Neuronal stem cell (in vitro differentiated cells): Measurements from ENCODE around the gene SNRPA1.

Experiments
- DNase-seq: peaks from one replicate; pipeline ENCODE4 v3.0.0-alpha.2; 2013; ENCODE audit warnings: low spot score
- H2AFZ ChIP-seq: one replicate; pipeline ENCODE4 v1.6.1; 2013; ENCODE audit warnings: mild to moderate bottlenecking, low read length, inconsistent platforms
- H2AK5ac ChIP-seq: 2 replicates; pipeline ENCODE4 v1.6.1; 2013; ENCODE audit warnings: low read depth, mild to moderate bottlenecking, inconsistent platforms, low read length, moderate library complexity, mixed read lengths
- H2BK120ac ChIP-seq: 2 replicates; pipeline ENCODE4 v1.6.1; 2013; ENCODE audit warnings: low read depth, mild to moderate bottlenecking, inconsistent platforms, low read length, moderate library complexity, mixed read lengths
- H2BK12ac ChIP-seq: one replicate; pipeline ENCODE4 v1.6.1; 2013; ENCODE audit warnings: low read length, inconsistent platforms
- H2BK15ac ChIP-seq: 2 replicates; pipeline ENCODE4 v1.6.1; 2013; ENCODE audit warnings: mild to moderate bottlenecking, low read length, inconsistent platforms, mixed read lengths
- H2BK5ac ChIP-seq: one replicate; pipeline ENCODE4 v1.6.1; 2013; ENCODE audit warnings: inconsistent platforms, mild to moderate bottlenecking, low read length, moderate library complexity
- H3K14ac ChIP-seq: one replicate; pipeline ENCODE4 v1.6.1; 2013; ENCODE audit warnings: low read length, inconsistent platforms
- H3K18ac ChIP-seq: 2 replicates; pipeline ENCODE4 v1.6.1; 2013; ENCODE audit warnings: low read length, inconsistent platforms
- H3K23ac ChIP-seq: 2 replicates; pipeline ENCODE4 v1.6.1; 2013; ENCODE audit warnings: low read depth, mild to moderate bottlenecking, mixed read lengths, low read length, inconsistent platforms; ENCODE audit not compliant: poor library complexity
- H3K27ac ChIP-seq: replicated peaks from 3 replicates; pipeline ENCODE4 v1.5.1; 2013; ENCODE audit warnings: low read length, inconsistent platforms
- H3K27me3 ChIP-seq, 3 experiments: 2 replicates each; pipeline ENCODE4 v1.6.1; 2013; ENCODE audit warnings: low read length in 3 of 3, mild to moderate bottlenecking in 2 of 3, inconsistent platforms in 1 of 3, low read depth in 1 of 3, mixed read lengths in 1 of 3, moderate library complexity in 1 of 3; ENCODE audit not compliant: control insufficient read depth in 3 of 3, insufficient read depth in 3 of 3
- H3K36me3 ChIP-seq, 2 donors: replicated peaks in 1 of 2; 2 replicates each; pipeline ENCODE4 v1.6.1; 2013; ENCODE audit warnings: low read length in 2 of 2; ENCODE audit not compliant: control insufficient read depth in 2 of 2, insufficient read depth in 2 of 2
- H3K4ac ChIP-seq: 2 replicates; pipeline ENCODE4 v1.6.1; 2013; ENCODE audit warnings: inconsistent platforms, mild to moderate bottlenecking, low read length, moderate library complexity
- H3K4me1 ChIP-seq, 2 donors: 1 replicate in 1 of 2; 2 replicates in 1 of 2; pipeline ENCODE4 v1.6.1; 2013; ENCODE audit warnings: low read length in 2 of 2, low read depth in 1 of 2; ENCODE audit not compliant: control insufficient read depth in 2 of 2, insufficient read depth in 1 of 2
- H3K4me2 ChIP-seq: one replicate; pipeline ENCODE4 v1.6.1; 2013; ENCODE audit warnings: mild to moderate bottlenecking, low read length, inconsistent platforms; ENCODE audit not compliant: insufficient read depth, poor library complexity, severe bottlenecking
- H3K4me3 ChIP-seq, 2 donors: 2 replicates each; pipeline ENCODE4 v1.5.1; 2013; ENCODE audit warnings: low read length in 2 of 2, mild to moderate bottlenecking in 2 of 2, inconsistent platforms in 1 of 2, moderate library complexity in 1 of 2
- H3K79me1 ChIP-seq: one replicate; pipeline ENCODE4 v1.6.1; 2013; ENCODE audit warnings: low read depth, mild to moderate bottlenecking, inconsistent platforms, low read length, moderate library complexity
- H3K9ac ChIP-seq: one replicate; pipeline ENCODE4 v1.6.1; 2013; ENCODE audit warnings: mild to moderate bottlenecking, low read depth, low read length, inconsistent platforms; ENCODE audit not compliant: poor library complexity
- H3K9me3 ChIP-seq, 2 donors: replicated peaks in 1 of 2; 2 replicates each; pipeline versions ENCODE3 to v1.6.1; 2013; ENCODE audit warnings: low read length in 2 of 2, mild to moderate bottlenecking in 2 of 2, inconsistent platforms in 1 of 2, low read depth in 1 of 2, mixed read lengths in 1 of 2, moderate library complexity in 1 of 2; ENCODE audit not compliant: control insufficient read depth in 2 of 2, insufficient read depth in 1 of 2
- H4K8ac ChIP-seq: one replicate; pipeline ENCODE4 v1.6.1; 2013; ENCODE audit warnings: low read depth, mild to moderate bottlenecking, inconsistent platforms, low read length, moderate library complexity
- H4K91ac ChIP-seq: one replicate; pipeline ENCODE4 v1.6.1; 2013; ENCODE audit warnings: low read length, low read depth, mild to moderate bottlenecking, inconsistent platforms; ENCODE audit not compliant: poor library complexity
- WGBS, 2 donors: extraction: QIAGEN DNeasy Blood & Tissue Kit; methylation state at CpG; one replicate each; pipeline ENCODE4 v1.1.7; 2013; ENCODE audit warnings: missing lambda C conversion rate in 2 of 2, mixed read lengths in 1 of 2; ENCODE audit not compliant: insufficient read length in 2 of 2, insufficient replicate concordance in 1 of 2; ENCODE audit errors: extremely low coverage in 2 of 2; 5-methylcytosine and 5-hydroxymethylcytosine counted together

Gene SNRPA1

GRCh38 chr15:101262551-101262950, 32.5 kb downstream of the SNRPA1 start:
- Histone ChIP-seq H3K4me1 (peaks cover 0 to 7% of the 10 kb centered on the region in 2 donors), H3K79me1 (no peaks in the 10 kb centered on the region), H2BK12ac (no peak overlapping the region), H3K9me3 (no peaks in the 10 kb centered on the region), H3K14ac (no peak overlapping the region), H3K27ac (no peak overlapping the region), H2BK15ac (no peak overlapping the region), H3K23ac (no peak overlapping the region), H2BK5ac (no peak overlapping the region), H3K27me3 (peaks cover 0 to 2% (median 0%) of the 10 kb centered on the region in 3 experiments), H4K8ac (no peak overlapping the region), H4K91ac (no peak overlapping the region), H3K4me3 (no peak overlapping the region), H2AK5ac (no peak overlapping the region), H3K4me2 (no peak overlapping the region), H3K4ac (no peak overlapping the region), H3K18ac (no peak overlapping the region), H2BK120ac (no peak overlapping the region), H3K36me3 (no peaks in the 10 kb centered on the region), H2AFZ (no peak overlapping the region), H3K9ac (no peak overlapping the region)
- no CpG with 5 or more reads among the region's 4 CpGs for WGBS, 2 donors
- no peak for DNase-seq

GRCh38 chr15:101258238-101259144, 36.6 kb downstream of the SNRPA1 start:
- WGBS, 2 donors, result no CpG with 5 or more reads among the region's 11 CpGs
- H2BK15ac ChIP-seq, result no peak overlapping the region
- H3K9me3 ChIP-seq, result no peaks in the 10 kb centered on the region
- H3K27ac ChIP-seq, result no peak overlapping the region
- no peak overlapping the region for H3K9ac ChIP-seq
- H2AK5ac ChIP-seq, result no peak overlapping the region
- no peaks in the 10 kb centered on the region for H3K79me1 ChIP-seq
- no peak overlapping the region for H3K14ac ChIP-seq
- H4K91ac ChIP-seq, result no peak overlapping the region
- H3K18ac ChIP-seq, result no peak overlapping the region
- no peak for DNase-seq
- H2BK120ac ChIP-seq, result no peak overlapping the region
- peak overlapping the region in 1 of 2 donors; percentile 1 for H3K4me3 ChIP-seq
- no peak overlapping the region for H2BK12ac ChIP-seq
- H3K27me3 ChIP-seq, result peaks cover 0 to 2% (median 0%) of the 10 kb centered on the region in 3 experiments
- no peaks in the 10 kb centered on the region for H3K36me3 ChIP-seq
- H3K23ac ChIP-seq, result no peak overlapping the region
- no peak overlapping the region for H4K8ac ChIP-seq
- no peak overlapping the region for H2BK5ac ChIP-seq
- no peak overlapping the region for H3K4me2 ChIP-seq
- H3K4ac ChIP-seq, result no peak overlapping the region
- peaks cover 0 to 14% of the 10 kb centered on the region in 2 donors for H3K4me1 ChIP-seq
- H2AFZ ChIP-seq, result peak overlapping the region; percentile 56

GRCh38 chr15:101256757-101257156, 38.3 kb downstream of the SNRPA1 start:
- no CpG with 5 or more reads among the region's 6 CpGs for WGBS, 2 donors
- no peaks in the 10 kb centered on the region for H3K9me3 ChIP-seq

GRCh38 chr15:101255615-101256241, 39.3 kb downstream of the SNRPA1 start:
- no CpG with 5 or more reads among the region's 8 CpGs for whole genome bisulfite sequencing, 2 donors
- Histone ChIP-seq H3K14ac (no peak overlapping the region), H2BK15ac (no peak overlapping the region), H2BK120ac (no peak overlapping the region), H3K79me1 (no peaks in the 10 kb centered on the region), H2AK5ac (no peak overlapping the region), H2BK12ac (no peak overlapping the region), H4K91ac (no peak overlapping the region), H3K27me3 (peaks cover 0 to 2% (median 0%) of the 10 kb centered on the region in 3 experiments), H2AFZ (peak overlapping the region; percentile 37), H3K4me1 (peaks cover 0 to 14% of the 10 kb centered on the region in 2 donors), H2BK5ac (no peak overlapping the region), H3K27ac (no peak overlapping the region), H3K36me3 (no peaks in the 10 kb centered on the region), H3K4me3 (no peak overlapping the region), H3K18ac (no peak overlapping the region), H3K23ac (no peak overlapping the region), H3K4me2 (no peak overlapping the region), H3K4ac (no peak overlapping the region), H3K9ac (no peak overlapping the region), H4K8ac (no peak overlapping the region), H3K9me3 (no peaks in the 10 kb centered on the region)
- no peak for DNase-seq

More at GRCh38 chr15:101256757-101257156, 38.3 kb downstream of the SNRPA1 start:
- Histone ChIP-seq H3K9ac (no peak overlapping the region), H3K36me3 (no peaks in the 10 kb centered on the region), H3K4me1 (peaks cover 0 to 14% of the 10 kb centered on the region in 2 donors), H3K18ac (no peak overlapping the region), H3K79me1 (no peaks in the 10 kb centered on the region), H2BK5ac (no peak overlapping the region), H3K27ac (no peak overlapping the region), H2BK120ac (no peak overlapping the region), H2BK12ac (no peak overlapping the region), H2AK5ac (no peak overlapping the region), H3K23ac (no peak overlapping the region), H3K14ac (no peak overlapping the region), H3K27me3 (peaks cover 0 to 2% (median 0%) of the 10 kb centered on the region in 3 experiments), H2BK15ac (no peak overlapping the region), H2AFZ (no peak overlapping the region), H4K91ac (no peak overlapping the region), H3K4me3 (no peak overlapping the region), H4K8ac (no peak overlapping the region), H3K4me2 (no peak overlapping the region), H3K4ac (no peak overlapping the region)
- DNase-seq, result no peak
